Natural killer cell (primary cell): Measurements from ENCODE around the gene MRPL10. TPM values are rescaled to one million over a fixed set of nuclear protein-coding genes. Genes with fewer than 3 reads are reported as not detected.

ENCODE experiments used
- ATAC-seq, 3 donors: fragments of 150-1000 bp in 2 of 3; fragments of 200-7000 bp in 1 of 3; cut with Tn5 transposase; 1 replicate in 1 of 3; 2 replicates in 2 of 3; pipeline ENCODE4 v1.10.0; 2021; ENCODE audit warnings: mild to moderate bottlenecking in 2 of 3, moderate library complexity in 2 of 3
- DNase-seq, 2 donors: peaks; one replicate each; pipeline versions ENCODE4 v3.0.0 to v3.0.0-alpha.2; 2013 to 2021; ENCODE audit warnings: mixed read lengths in 1 of 2
- H3K27ac ChIP-seq: one replicate; pipeline ENCODE4 v1.5.1; 2013; ENCODE audit warnings: mild to moderate bottlenecking, low read length
- H3K27me3 ChIP-seq: one replicate; pipeline ENCODE4 v1.6.1; 2013; ENCODE audit warnings: low read length; ENCODE audit not compliant: control insufficient read depth, insufficient read depth
- H3K36me3 ChIP-seq: one replicate; pipeline ENCODE4 v1.6.1; 2013; ENCODE audit warnings: low read length; ENCODE audit not compliant: control insufficient read depth, insufficient read depth
- H3K4me1 ChIP-seq: one replicate; pipeline ENCODE4 v1.6.1; 2013; ENCODE audit warnings: low read length; ENCODE audit not compliant: control insufficient read depth, insufficient read depth
- H3K4me3 ChIP-seq: one replicate; pipeline ENCODE4 v1.5.1; 2013; ENCODE audit warnings: low read length
- H3K9me3 ChIP-seq: one replicate; pipeline ENCODE4 v1.6.1; 2013; ENCODE audit warnings: low read length; ENCODE audit not compliant: control insufficient read depth, insufficient read depth
- H3K27ac Mint-ChIP-seq, 2 donors: one replicate each; pipeline ENCODE4 v1.8.0; 2022; ENCODE audit warnings: mild to moderate bottlenecking in 2 of 2, mixed read lengths in 2 of 2, moderate library complexity in 1 of 2
- H3K27me3 Mint-ChIP-seq, 2 donors: one replicate each; pipeline ENCODE4 v1.8.0; 2022; ENCODE audit warnings: low read depth in 2 of 2, mixed read lengths in 2 of 2
- H3K36me3 Mint-ChIP-seq: one replicate; pipeline ENCODE4 v1.8.0; 2022; ENCODE audit warnings: mixed read lengths
- H3K4me1 Mint-ChIP-seq, 2 donors: one replicate each; pipeline ENCODE4 v1.8.0; 2022; ENCODE audit warnings: mixed read lengths in 2 of 2
- H3K4me3 Mint-ChIP-seq: one replicate; pipeline ENCODE4 v1.8.0; 2022; ENCODE audit warnings: mild to moderate bottlenecking, moderate library complexity, mixed read lengths
- H3K9me3 Mint-ChIP-seq, 2 donors: one replicate each; pipeline ENCODE4 v1.8.0; 2022; ENCODE audit warnings: mixed read lengths in 2 of 2
- CTCF ChIP-seq: fragments of 200-600 bp; IDR thresholded peaks from one replicate; pipeline ENCODE4 v1.8.0; 2022; ENCODE audit warnings: antibody characterized with exemption
- WGBS: methylation state at CpG from one replicate; pipeline ENCODE4 v1.1.7; 2013; ENCODE audit warnings: missing lambda C conversion rate; ENCODE audit not compliant: insufficient coverage; 5-methylcytosine and 5-hydroxymethylcytosine counted together
- intact Hi-C: fragments of 100-400 bp; cut with micrococcal nuclease; formaldehyde crosslinking; loops from one replicate; pipeline ENCODE4 v1.14.2; 2022
- total RNA-seq, 4 donors: library from RNA; stranded (reverse); fragments of 120-200 nt in 1 of 4; gene quantifications; one replicate each; pipeline versions ENCODE4 v1.2.3 to v1.2.4, GENCODE V29; 2013 to 2022

The MRPL10 gene
- total RNA-seq, 3 donors from 2014 or later (not counting 1 experiment from before 2014, with no cell fraction given), result 106 to 232 (median 144) TPM

GRCh38 chr17:47860386-47860785 is 29.0 kb upstream of the MRPL10 start:
- Mint-ChIP-seq H3K4me1 (no peaks in the 10 kb centered on the region), H3K4me3 (no peak overlapping the region), H3K27ac (no peak overlapping the region), H3K9me3 (no peaks in the 10 kb centered on the region), H3K27me3 (peaks cover 30 to 41% of the 10 kb centered on the region in 2 donors), H3K36me3 (no peaks in the 10 kb centered on the region)
- intact Hi-C loops, result no loop called here
- Histone ChIP-seq H3K27ac (no peak overlapping the region), H3K36me3 (no peaks in the 10 kb centered on the region), H3K27me3 (no peaks in the 10 kb centered on the region), H3K4me3 (no peak overlapping the region), H3K9me3 (no peaks in the 10 kb centered on the region), H3K4me1 (no peaks in the 10 kb centered on the region)
- no peak for TF ChIP-seq CTCF
- ATAC-seq (no peak), DNase-seq (no peak)
- 98% methylated on average over 3 of the region's 5 CpGs for WGBS

GRCh38 chr17:47857551-47858455 is 26.5 kb upstream of the MRPL10 start:
- Mint-ChIP-seq H3K4me3 (no peak overlapping the region), H3K27ac (no peak overlapping the region), H3K9me3 (no peaks in the 10 kb centered on the region), H3K4me1 (no peaks in the 10 kb centered on the region), H3K36me3 (no peaks in the 10 kb centered on the region), H3K27me3 (peaks cover 56 to 67% of the 10 kb centered on the region in 2 donors)
- Histone ChIP-seq H3K4me3 (no peak overlapping the region), H3K9me3 (no peaks in the 10 kb centered on the region), H3K4me1 (no peaks in the 10 kb centered on the region), H3K27me3 (peaks cover 10% of the 10 kb centered on the region), H3K36me3 (no peaks in the 10 kb centered on the region), H3K27ac (no peak overlapping the region)
- ATAC-seq (no peak), DNase-seq (no peak)
- intact Hi-C loops, result no loop called here
- 61% methylated on average over 16 of the region's 16 CpGs for WGBS
- TF ChIP-seq CTCF, result no peak

- Mint-ChIP-seq H3K27ac (no peak overlapping the region), H3K4me1 (peaks cover 8% of the 10 kb centered on the region in 2 donors), H3K27me3 (peaks cover 65 to 76% of the 10 kb centered on the region in 2 donors), H3K36me3 (no peaks in the 10 kb centered on the region), H3K9me3 (no peaks in the 10 kb centered on the region), H3K4me3 (no peak overlapping the region)
- no peaks in the 10 kb centered on the region for H3K9me3 ChIP-seq
- no peak for DNase-seq
- H3K4me3 ChIP-seq, result no peak overlapping the region
- ATAC-seq, result no peak
- intact Hi-C loops, result no loop called here
- TF ChIP-seq CTCF, result no peak
- H3K36me3 ChIP-seq, result no peaks in the 10 kb centered on the region
- peaks cover 6% of the 10 kb centered on the region for H3K4me1 ChIP-seq
- H3K27ac ChIP-seq, result no peak overlapping the region
- peaks cover 20% of the 10 kb centered on the region for H3K27me3 ChIP-seq
These were observed 25.5 kb upstream of the MRPL10 start for GRCh38 chr17:47856830-47857229.
